GM13977 (cell line): ENCODE results near the gene IRF8.

Experiments
- DNase-seq: peaks from one replicate; pipeline ENCODE4 v3.0.0; 2012; ENCODE audit warnings: low spot score
- in situ Hi-C: fragments of 300-500 bp; cut with MboI; formaldehyde crosslinking; loops from one replicate; pipeline ENCODE4 v1.12.0; 2022; ENCODE audit warnings: low sequenced_read_pairs, low pct_unique_long_range_greater_than_20kb, mixed read lengths, inconsistent platforms; ENCODE audit not compliant: unreplicated experiment
- TF ChIP-seq, protein P1 (sequence below): IDR thresholded peaks from 2 replicates; pipeline ENCODE4 v1.5.1; 2012; ENCODE audit warnings: mild to moderate bottlenecking, control low read depth; ENCODE audit not compliant: insufficient read depth; ENCODE audit errors: extremely low read depth, missing control alignments

The IRF8 gene

DNA sequence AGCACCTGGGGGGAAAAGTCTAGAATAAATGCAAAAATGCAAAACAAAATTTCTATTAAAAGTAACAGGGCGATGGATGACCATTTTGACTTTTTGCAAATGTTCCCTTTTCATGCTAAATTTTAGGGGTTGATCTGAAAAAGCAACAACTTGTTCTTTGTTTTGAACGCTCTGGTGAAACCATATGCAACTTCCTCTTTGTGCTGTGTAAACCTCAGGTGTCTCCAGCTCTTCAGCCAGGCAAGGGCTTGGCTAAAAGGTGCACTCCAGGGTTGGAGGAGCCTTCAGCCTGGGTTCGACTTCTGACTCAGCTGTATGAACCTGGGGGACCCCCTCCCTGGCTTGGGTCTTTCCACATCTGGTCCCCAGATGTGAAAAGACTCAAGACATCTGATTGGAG is 9.5 kb downstream of the IRF8 start:
- peak; percentile 75 for DNase-seq
- in situ Hi-C loops: no loop called here
- TF ChIP-seq, protein P1, sequence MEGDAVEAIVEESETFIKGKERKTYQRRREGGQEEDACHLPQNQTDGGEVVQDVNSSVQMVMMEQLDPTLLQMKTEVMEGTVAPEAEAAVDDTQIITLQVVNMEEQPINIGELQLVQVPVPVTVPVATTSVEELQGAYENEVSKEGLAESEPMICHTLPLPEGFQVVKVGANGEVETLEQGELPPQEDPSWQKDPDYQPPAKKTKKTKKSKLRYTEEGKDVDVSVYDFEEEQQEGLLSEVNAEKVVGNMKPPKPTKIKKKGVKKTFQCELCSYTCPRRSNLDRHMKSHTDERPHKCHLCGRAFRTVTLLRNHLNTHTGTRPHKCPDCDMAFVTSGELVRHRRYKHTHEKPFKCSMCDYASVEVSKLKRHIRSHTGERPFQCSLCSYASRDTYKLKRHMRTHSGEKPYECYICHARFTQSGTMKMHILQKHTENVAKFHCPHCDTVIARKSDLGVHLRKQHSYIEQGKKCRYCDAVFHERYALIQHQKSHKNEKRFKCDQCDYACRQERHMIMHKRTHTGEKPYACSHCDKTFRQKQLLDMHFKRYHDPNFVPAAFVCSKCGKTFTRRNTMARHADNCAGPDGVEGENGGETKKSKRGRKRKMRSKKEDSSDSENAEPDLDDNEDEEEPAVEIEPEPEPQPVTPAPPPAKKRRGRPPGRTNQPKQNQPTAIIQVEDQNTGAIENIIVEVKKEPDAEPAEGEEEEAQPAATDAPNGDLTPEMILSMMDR: no peak

GRCh38 chr16:85908889-85909589 is 10.1 kb downstream of the IRF8 start:
- DNase-seq: no peak
- TF ChIP-seq, protein P1: no peak
- in situ Hi-C loops: no loop called here

DNA sequence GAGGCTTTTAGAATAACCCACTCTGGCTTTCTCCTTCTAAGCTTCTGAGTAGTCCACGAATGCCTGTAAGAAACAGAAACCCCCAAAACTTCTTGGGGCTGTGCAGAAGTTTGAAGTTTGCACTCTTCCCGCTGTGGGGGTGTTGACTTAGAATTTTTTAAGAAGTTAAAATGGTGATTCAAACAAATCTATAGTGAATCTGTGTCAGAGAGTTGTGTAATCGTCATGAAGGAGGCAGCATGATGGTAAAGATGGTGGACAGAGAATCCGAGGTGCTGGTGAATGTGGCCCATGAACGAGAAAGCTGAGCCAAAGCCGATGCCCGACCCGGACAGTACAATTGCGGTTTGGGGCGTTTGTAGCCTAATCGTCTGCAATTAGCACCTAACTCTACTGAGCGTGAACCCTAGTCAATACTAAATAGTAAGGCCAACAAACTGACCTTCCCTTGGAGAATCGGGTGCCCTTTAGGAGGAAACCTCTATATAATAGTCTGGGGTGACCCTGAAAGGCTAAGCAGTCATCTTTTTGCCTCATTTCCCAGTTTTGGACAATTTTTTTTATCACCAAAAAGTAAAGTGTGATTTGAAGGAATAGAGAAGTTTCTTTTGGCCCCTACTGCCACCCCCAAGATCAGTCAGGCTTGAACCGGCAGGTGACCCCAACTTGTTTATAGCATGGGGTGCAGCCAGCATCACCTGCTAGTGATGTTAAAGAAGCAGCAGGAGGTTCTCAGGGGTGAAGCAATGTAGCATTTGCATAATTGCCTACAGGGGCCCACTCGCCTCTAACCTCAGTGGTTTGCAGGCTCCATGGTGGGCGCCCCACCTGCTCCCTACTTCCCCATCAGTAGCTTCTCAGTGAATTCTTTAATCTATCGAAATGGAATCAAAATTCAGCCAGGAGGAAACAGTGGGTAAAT is 11.2 kb downstream of the IRF8 start:
- in situ Hi-C loops: no loop called here
- DNase-seq: no peak
- TF ChIP-seq, protein P1: no peak

DNA sequence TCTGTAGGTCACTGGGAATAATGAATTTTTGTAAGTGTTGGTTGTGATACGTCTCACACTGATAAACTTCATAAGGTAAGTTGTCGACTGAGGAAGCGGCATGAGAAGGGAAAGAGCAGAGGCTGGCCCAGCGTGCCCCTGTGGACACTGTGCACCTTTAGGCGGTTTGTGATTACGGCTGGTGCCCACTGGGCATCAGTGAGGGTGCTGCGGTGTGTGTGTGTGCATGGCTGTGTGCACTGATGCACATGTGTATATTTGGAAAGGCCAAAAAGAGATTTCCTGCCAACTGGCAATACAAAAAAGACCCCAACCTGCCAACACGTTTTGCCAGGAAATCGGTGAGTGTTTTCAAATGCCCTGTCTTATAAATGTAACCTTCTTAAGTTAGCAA is 11.9 kb downstream of the IRF8 start:
- in situ Hi-C loops: no loop called here
- TF ChIP-seq, protein P1: no peak
- no peak for DNase-seq

GRCh38 chr16:85911251-85911930 is 12.4 kb downstream of the IRF8 start:
- no peak for DNase-seq
- in situ Hi-C loops: no loop called here
- TF ChIP-seq, protein P1: no peak

DNA sequence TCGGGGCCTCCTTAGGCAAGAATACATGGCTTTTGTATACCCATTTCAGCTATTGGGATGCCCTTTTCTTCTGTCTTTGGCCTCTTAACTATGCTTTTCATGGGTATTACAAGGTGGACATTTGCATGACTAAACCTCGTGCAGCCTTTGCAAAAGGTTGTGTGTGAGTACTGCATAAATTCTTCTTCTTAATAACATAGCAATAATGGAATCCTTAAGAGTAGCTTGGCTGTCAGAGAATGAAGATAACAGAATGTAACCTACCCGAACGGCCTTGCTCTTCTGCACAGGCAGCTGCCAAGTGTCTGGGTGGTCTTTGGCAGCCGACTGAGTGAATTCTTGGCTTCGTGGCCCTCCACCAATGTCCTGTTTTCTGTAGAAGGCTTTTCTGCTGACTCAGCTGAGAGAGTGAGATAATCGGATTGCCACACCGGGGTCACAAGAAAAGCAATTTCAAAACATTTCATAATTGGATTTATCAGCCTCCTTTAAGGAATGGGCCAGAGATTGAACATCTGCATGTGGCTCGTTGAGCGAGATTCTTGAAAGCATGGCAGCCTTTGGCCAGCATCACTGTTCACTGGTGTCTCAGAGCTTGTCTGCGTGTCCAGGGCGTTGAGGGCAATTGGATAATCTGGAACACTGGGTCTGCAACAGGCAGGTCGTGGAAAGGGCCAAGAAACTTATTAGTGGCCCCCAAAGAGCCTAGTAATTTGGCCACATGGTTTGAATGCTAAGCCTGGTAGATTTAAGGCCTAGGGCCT is 13.4 kb downstream of the IRF8 start:
- DNase-seq: no peak
- in situ Hi-C loops: no loop called here
- TF ChIP-seq, protein P1: no peak
